Measurements from ENCODE around the gene INSIG2. TPM values are rescaled to one million over a fixed set of nuclear protein-coding genes. Genes with fewer than 3 reads are reported as not detected.

INSIG2 gene
- total and polyA plus RNA-seq, 12 donors = 5.1 to 18.2 (median 9.5) TPM

DNA sequence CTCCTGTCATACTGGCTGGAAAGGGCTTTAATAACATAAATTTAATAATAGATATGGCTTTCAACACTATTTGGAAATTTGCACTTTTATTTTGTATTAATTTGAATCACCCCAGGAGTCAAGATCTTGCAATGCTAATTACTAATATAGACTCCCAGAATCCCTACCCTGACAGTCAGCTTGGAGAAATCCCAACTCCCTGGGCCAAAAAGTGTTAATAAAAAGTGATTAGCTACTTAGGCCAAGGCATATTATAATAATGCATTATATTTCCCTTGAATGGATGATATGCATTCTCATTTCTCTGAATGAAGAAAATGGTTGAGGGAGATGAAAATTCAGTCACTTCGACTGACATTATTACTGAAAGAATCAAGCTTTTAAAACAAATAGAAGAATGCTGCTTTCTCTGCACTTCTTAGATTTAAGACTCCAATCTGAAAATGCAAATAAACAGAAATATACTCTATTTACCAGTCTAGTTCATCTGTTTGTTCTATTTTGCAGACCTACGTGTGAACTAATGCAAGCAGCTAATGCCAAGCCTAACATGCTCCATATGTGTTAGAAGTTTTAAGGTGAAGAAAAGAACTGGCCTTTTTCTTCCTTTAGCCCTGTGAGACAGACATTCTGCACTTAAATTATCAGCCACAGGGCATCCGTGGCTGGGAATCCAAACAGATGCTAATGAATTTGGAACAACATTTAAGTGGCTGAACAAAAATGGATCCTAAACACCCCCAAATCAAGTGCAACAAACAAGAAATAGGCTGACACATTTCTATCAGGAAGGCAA, 33.9 kb upstream of the INSIG2 start:
- Histone ChIP-seq H3K27ac (no peak overlapping the region), H3K4me1 (replicated peaks in 1 of 2) (no peaks in the 10 kb centered on the region), H3K36me3 (replicated peaks in 1 of 2) (no peaks in the 10 kb centered on the region), H3K27me3 (peaks cover 5% of the 10 kb centered on the region), H3K9me3 (replicated peaks in 1 of 3) (no peaks in the 10 kb centered on the region), H3K4me3 (no peak overlapping the region)
- DNase-seq = no peak
- intact Hi-C loops (cut with DNase I) = no loop called here
- TF ChIP-seq, protein P1, sequence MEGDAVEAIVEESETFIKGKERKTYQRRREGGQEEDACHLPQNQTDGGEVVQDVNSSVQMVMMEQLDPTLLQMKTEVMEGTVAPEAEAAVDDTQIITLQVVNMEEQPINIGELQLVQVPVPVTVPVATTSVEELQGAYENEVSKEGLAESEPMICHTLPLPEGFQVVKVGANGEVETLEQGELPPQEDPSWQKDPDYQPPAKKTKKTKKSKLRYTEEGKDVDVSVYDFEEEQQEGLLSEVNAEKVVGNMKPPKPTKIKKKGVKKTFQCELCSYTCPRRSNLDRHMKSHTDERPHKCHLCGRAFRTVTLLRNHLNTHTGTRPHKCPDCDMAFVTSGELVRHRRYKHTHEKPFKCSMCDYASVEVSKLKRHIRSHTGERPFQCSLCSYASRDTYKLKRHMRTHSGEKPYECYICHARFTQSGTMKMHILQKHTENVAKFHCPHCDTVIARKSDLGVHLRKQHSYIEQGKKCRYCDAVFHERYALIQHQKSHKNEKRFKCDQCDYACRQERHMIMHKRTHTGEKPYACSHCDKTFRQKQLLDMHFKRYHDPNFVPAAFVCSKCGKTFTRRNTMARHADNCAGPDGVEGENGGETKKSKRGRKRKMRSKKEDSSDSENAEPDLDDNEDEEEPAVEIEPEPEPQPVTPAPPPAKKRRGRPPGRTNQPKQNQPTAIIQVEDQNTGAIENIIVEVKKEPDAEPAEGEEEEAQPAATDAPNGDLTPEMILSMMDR (IDR thresholded peaks at IDR 0.05) = no peak
- no peak for TF ChIP-seq POLR2A (IDR thresholded peaks at IDR 0.05)
- WGBS, 4 donors = 39 to 64% (median 53%) methylated on average over 3 of the region's 3 CpGs

- 55 to 65% (median 62%) methylated on average over 10 of the region's 10 CpGs for WGBS, 4 donors
- Histone ChIP-seq H3K27ac (no peak overlapping the region), H3K9me3 (replicated peaks in 1 of 3) (no peaks in the 10 kb centered on the region), H3K4me1 (replicated peaks in 1 of 2) (no peaks in the 10 kb centered on the region), H3K36me3 (replicated peaks in 1 of 2) (no peaks in the 10 kb centered on the region), H3K4me3 (no peak overlapping the region), H3K27me3 (no peaks in the 10 kb centered on the region)
- intact Hi-C loops (cut with DNase I) = no loop called here
- DNase-seq = no peak
- TF ChIP-seq, protein P1 (IDR thresholded peaks at IDR 0.05) = no peak
- TF ChIP-seq POLR2A (IDR thresholded peaks at IDR 0.05) = no peak
Observed at GRCh38 chr2:118055512-118056164, 32.6 kb upstream of the INSIG2 start.

DNA sequence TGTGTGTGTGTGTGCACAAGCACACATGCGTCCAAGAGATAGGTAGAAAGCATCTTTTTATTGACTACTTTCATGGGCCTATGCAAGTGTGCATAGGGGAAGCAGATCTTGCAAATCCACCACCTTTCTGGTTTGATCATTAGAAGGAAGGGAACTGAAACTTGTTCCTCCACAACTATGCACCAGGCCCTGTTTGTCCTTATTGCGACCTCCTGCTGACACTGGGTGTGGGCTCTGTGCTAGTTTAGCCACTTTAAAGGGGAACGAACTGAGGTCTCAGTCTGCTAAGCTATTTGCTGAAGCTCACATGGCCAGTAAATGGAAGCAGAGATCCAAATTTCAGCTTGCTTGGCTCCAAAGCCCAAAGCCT, 32.1 kb upstream of the INSIG2 start:
- no peaks in the 10 kb centered on the region for H3K36me3 ChIP-seq (replicated peaks in 1 of 2)
- H3K4me3 ChIP-seq = no peak overlapping the region
- H3K9me3 ChIP-seq (replicated peaks in 1 of 3) = no peaks in the 10 kb centered on the region
- no peak for TF ChIP-seq POLR2A (IDR thresholded peaks at IDR 0.05)
- TF ChIP-seq, protein P1 (IDR thresholded peaks at IDR 0.05) = no peak
- peak in 2 of 7 donors; percentile 26 to 28 for DNase-seq
- H3K27me3 ChIP-seq = no peaks in the 10 kb centered on the region
- intact Hi-C loops (cut with DNase I) = no loop called here
- no peaks in the 10 kb centered on the region for H3K4me1 ChIP-seq (replicated peaks in 1 of 2)
- WGBS, 4 donors = 40 to 54% (median 43%) methylated on average over 3 of the region's 3 CpGs
- no peak overlapping the region for H3K27ac ChIP-seq

DNA sequence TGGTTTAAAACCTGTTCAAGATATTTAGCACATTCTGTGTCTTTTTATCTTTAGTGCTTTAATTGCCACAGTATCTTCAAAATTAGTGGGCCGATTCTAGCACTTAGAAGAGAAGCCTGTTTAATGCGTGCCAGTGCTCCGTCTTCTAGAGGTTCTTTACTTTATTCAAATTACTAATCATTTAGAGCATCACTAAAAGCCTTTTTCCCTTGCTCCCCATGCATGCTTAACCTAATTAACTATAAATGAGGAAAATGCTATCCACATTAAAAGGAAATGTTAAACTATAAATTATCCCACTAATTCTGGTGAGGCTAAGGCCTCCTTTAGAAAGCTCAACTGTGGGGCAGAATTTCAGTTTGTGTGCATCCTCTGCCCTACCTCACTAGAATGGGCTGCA, 31.5 kb upstream of the INSIG2 start:
- H3K27ac ChIP-seq = no peak overlapping the region
- H3K9me3 ChIP-seq (replicated peaks in 1 of 3) = no peaks in the 10 kb centered on the region
- no peaks in the 10 kb centered on the region for H3K4me1 ChIP-seq (replicated peaks in 1 of 2)
- WGBS, 4 donors = 90 to 95% (median 91%) methylated on average over 3 of the region's 3 CpGs
- TF ChIP-seq POLR2A (IDR thresholded peaks at IDR 0.05) = no peak
- TF ChIP-seq, protein P1 (IDR thresholded peaks at IDR 0.05) = no peak
- DNase-seq = no peak
- H3K4me3 ChIP-seq = no peak overlapping the region
- H3K27me3 ChIP-seq = no peaks in the 10 kb centered on the region
- H3K36me3 ChIP-seq (replicated peaks in 1 of 2) = no peaks in the 10 kb centered on the region
- intact Hi-C loops (cut with DNase I) = no loop called here

All from adrenal gland (tissue), 12 donors.